Measurements from ENCODE around the gene NT5C2.
"Not testable (repeated sequence)": the region's sequence is repeated elsewhere in the genome, so short reads cannot be mapped to it uniquely, and the experiment has no call there.

DNA sequence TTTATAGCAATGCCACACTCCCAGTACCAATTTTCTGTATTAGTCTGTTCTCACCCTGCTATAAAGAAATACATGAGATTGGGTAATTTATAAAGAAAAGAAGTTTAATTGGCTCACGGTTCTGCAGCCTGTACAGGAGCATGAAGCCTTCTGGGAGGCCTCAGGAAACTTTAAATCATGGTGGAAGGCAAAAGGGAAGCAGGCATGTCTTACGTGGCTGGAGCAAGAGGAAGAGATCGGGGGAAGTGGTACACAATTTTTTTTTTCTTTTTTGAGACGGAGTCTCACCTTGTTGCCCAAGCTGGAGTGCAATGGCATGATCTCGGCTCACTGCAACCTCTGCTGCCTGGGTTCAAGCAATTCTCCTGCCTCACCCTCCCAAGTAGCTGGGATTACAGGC is 31.6 kb upstream of the NT5C2 start:
- not testable (repeated sequence) for TF ChIP-seq CTCF (IDR thresholded peaks at IDR 0.05); ETV6 (CRISPR knock-in tag; IDR thresholded peaks at IDR 0.05); NR3C1 (CRISPR knock-in tag; conservative IDR thresholded peaks at IDR 0.05; ENCODE audit: low read depth); NFE2L1 (CRISPR knock-in tag; IDR thresholded peaks at IDR 0.05); KAT7 (CRISPR knock-in tag; IDR thresholded peaks at IDR 0.05; ENCODE audit: borderline replicate concordance); CREB1 (CRISPR knock-in tag; IDR thresholded peaks at IDR 0.05); USF2 (CRISPR knock-in tag; IDR thresholded peaks at IDR 0.05); GABPB1 (CRISPR knock-in tag; IDR thresholded peaks at IDR 0.05); ZNF423 (CRISPR knock-in tag; IDR thresholded peaks at IDR 0.05)
